IMR-90 (cell line): Measurements from ENCODE around the gene CDH16. TPM values are rescaled to one million over a fixed set of nuclear protein-coding genes. Genes with fewer than 3 reads are reported as not detected.

Experiments
- ATAC-seq: fragments of 200-7000 bp; cut with Tn5 transposase; 2 replicates; pipeline ENCODE4 v1.9.1; 2020; ENCODE audit warnings: low read depth, mild to moderate bottlenecking, moderate library complexity
- BruUV-seq: library from RNA; stranded (reverse); fragments of 400-500 nt; replicated peaks from 2 replicates; lab custom pipeline; 2021; lab: Mats Ljungman, UMichigan
- CTCF ChIA-PET: fragments of 300-600 bp; formaldehyde crosslinking; extraction: SDS; loops from one replicate; lab custom pipeline; 2021; ENCODE audit warnings: antibody characterized with exemption; lab: Yijun Ruan, JAX
- POLR2A ChIA-PET: fragments of 300-600 bp; sonication (Branson Sonifier 250); formaldehyde crosslinking; loops from one replicate; lab custom pipeline; 2022; ENCODE audit warnings: antibody characterized with exemption; ENCODE audit not compliant: unreplicated experiment; lab: Charles Lee
- DNase-seq: peaks from one replicate; pipeline ENCODE4 v3.0.0; 2013
- H2AFZ ChIP-seq: replicated peaks from 2 replicates; pipeline ENCODE3; 2013; ENCODE audit warnings: low read length, mild to moderate bottlenecking; ENCODE audit not compliant: poor library complexity
- H2AK5ac ChIP-seq: 2 replicates; pipeline ENCODE4 v1.6.1; 2013; ENCODE audit warnings: low read depth, low read length, inconsistent platforms
- H2AK9ac ChIP-seq: replicated peaks from 2 replicates; pipeline ENCODE3; 2013; ENCODE audit warnings: mild to moderate bottlenecking, low read depth, low read length, moderate library complexity; ENCODE audit not compliant: poor library complexity
- H2BK120ac ChIP-seq: 2 replicates; pipeline ENCODE4 v1.6.1; 2013; ENCODE audit warnings: low read depth, low read length, inconsistent platforms
- H2BK15ac ChIP-seq: 3 replicates; pipeline ENCODE4 v1.6.1; 2013; ENCODE audit warnings: low read depth, low read length, inconsistent platforms
- H2BK20ac ChIP-seq: 2 replicates; pipeline ENCODE4 v1.6.1; 2013; ENCODE audit warnings: low read depth, mild to moderate bottlenecking, inconsistent platforms, low read length, moderate library complexity
- H2BK5ac ChIP-seq: 2 replicates; pipeline ENCODE4 v1.6.1; 2013; ENCODE audit warnings: mild to moderate bottlenecking, low read depth, low read length, inconsistent platforms; ENCODE audit not compliant: poor library complexity, severe bottlenecking
- H3K14ac ChIP-seq: replicated peaks from 2 replicates; pipeline ENCODE4 v1.6.1; 2013; ENCODE audit warnings: low read depth, low read length, inconsistent platforms
- H3K18ac ChIP-seq: 2 replicates; pipeline ENCODE4 v1.6.1; 2013; ENCODE audit warnings: low read depth, low read length, control low read depth
- H3K23ac ChIP-seq: 2 replicates; pipeline ENCODE4 v1.6.1; 2013; ENCODE audit warnings: low read depth, low read length, inconsistent platforms
- H3K27ac ChIP-seq: 2 replicates; pipeline ENCODE4 v1.5.1; 2013; ENCODE audit warnings: mild to moderate bottlenecking, control low read depth, low read length; ENCODE audit not compliant: insufficient read depth
- H3K27me3 ChIP-seq: 2 replicates; pipeline ENCODE4 v1.6.1; 2013; ENCODE audit warnings: low read length; ENCODE audit not compliant: control insufficient read depth, insufficient read depth
- H3K36me3 ChIP-seq: 2 replicates; pipeline ENCODE4 v1.6.1; 2013; ENCODE audit warnings: low read length, mixed read lengths; ENCODE audit not compliant: control insufficient read depth, insufficient read depth
- H3K4ac ChIP-seq: 2 replicates; pipeline ENCODE4 v1.6.1; 2013; ENCODE audit warnings: low read depth, low read length, inconsistent platforms
- H3K4me1 ChIP-seq: 2 replicates; pipeline ENCODE4 v1.6.1; 2013; ENCODE audit warnings: low read length, mixed read lengths; ENCODE audit not compliant: control insufficient read depth, insufficient read depth
- H3K4me2 ChIP-seq: 2 replicates; pipeline ENCODE4 v1.6.1; 2013; ENCODE audit warnings: low read depth, mild to moderate bottlenecking, control low read depth, low read length, moderate library complexity
- H3K4me3 ChIP-seq: 2 replicates; pipeline ENCODE4 v1.5.1; 2013; ENCODE audit warnings: low read depth, mild to moderate bottlenecking, control low read depth, low read length, moderate library complexity; ENCODE audit not compliant: insufficient read depth
- H3K56ac ChIP-seq: 2 replicates; pipeline ENCODE4 v1.6.1; 2013; ENCODE audit warnings: low read length, inconsistent platforms; ENCODE audit not compliant: insufficient read depth; ENCODE audit errors: extremely low read depth
- H3K79me1 ChIP-seq, 2 experiments: 2 replicates each; pipeline ENCODE4 v1.6.1; 2013; ENCODE audit warnings: low read length in 2 of 2, inconsistent platforms in 1 of 2, low read depth in 1 of 2
- H3K9ac ChIP-seq: 2 replicates; pipeline ENCODE4 v1.6.1; 2013; ENCODE audit warnings: low read depth, low read length, control low read depth
- H3K9me1 ChIP-seq: 2 replicates; pipeline ENCODE4 v1.6.1; 2013; ENCODE audit warnings: low read length, inconsistent platforms; ENCODE audit not compliant: insufficient read depth
- H3K9me3 ChIP-seq: 2 replicates; pipeline ENCODE4 v1.6.1; 2013; ENCODE audit warnings: low read length; ENCODE audit not compliant: control insufficient read depth, insufficient read depth
- H4K20me1 ChIP-seq: 2 replicates; pipeline ENCODE4 v1.6.1; 2013; ENCODE audit warnings: low read length, inconsistent platforms; ENCODE audit not compliant: insufficient read depth
- H4K5ac ChIP-seq: 2 replicates; pipeline ENCODE4 v1.6.1; 2013; ENCODE audit warnings: mild to moderate bottlenecking, low read depth, low read length, control low read depth
- H4K8ac ChIP-seq, 2 experiments: 2 replicates each; pipeline ENCODE4 v1.6.1; 2013; ENCODE audit warnings: low read depth in 2 of 2, low read length in 2 of 2, control low read depth in 1 of 2, inconsistent platforms in 1 of 2
- H4K91ac ChIP-seq: 2 replicates; pipeline ENCODE4 v1.6.1; 2013; ENCODE audit warnings: low read depth, low read length, inconsistent platforms; ENCODE audit not compliant: insufficient read depth
- CEBPB ChIP-seq: IDR thresholded peaks from 2 replicates; pipeline ENCODE4 v1.6.1; 2012; ENCODE audit warnings: low read depth, low read length, improper control_type of control experiment
- CHD1 ChIP-seq: IDR thresholded peaks from 2 replicates; pipeline ENCODE4 v1.6.1; 2012; ENCODE audit warnings: low read depth, low read length, improper control_type of control experiment
- FOS ChIP-seq: fragments of 150-350 bp; IDR thresholded peaks from 2 replicates; pipeline ENCODE4 v1.6.1; 2016; ENCODE audit warnings: low read depth, low read length
- MAZ ChIP-seq: IDR thresholded peaks from 2 replicates; pipeline ENCODE4 v1.6.1; 2012; ENCODE audit warnings: low read depth, mild to moderate bottlenecking, low read length, improper control_type of control experiment, moderate library complexity, borderline replicate concordance
- NFE2L2 ChIP-seq: fragments of 150-350 bp; IDR thresholded peaks from 2 replicates; pipeline ENCODE4 v1.6.1; 2016; ENCODE audit warnings: low read depth, mild to moderate bottlenecking, low read length
- POLR2A ChIP-seq: IDR thresholded peaks from 2 replicates; pipeline ENCODE4 v1.6.1; 2012; ENCODE audit warnings: mild to moderate bottlenecking, low read depth, low read length
- RAD21 ChIP-seq: IDR thresholded peaks from 2 replicates; pipeline ENCODE4 v1.6.1; 2012; ENCODE audit warnings: low read length, improper control_type of control experiment
- SMC3 ChIP-seq: fragments of 150-350 bp; IDR thresholded peaks from 2 replicates; pipeline ENCODE4 v1.6.1; 2016; ENCODE audit warnings: low read depth, mild to moderate bottlenecking, antibody characterized with exemption, low read length, moderate library complexity
- WGBS, 2 experiments: methylation state at CpG; one replicate each; pipeline versions ENCODE4 v1.1.5 to v1.1.7; 2013; ENCODE audit warnings: missing lambda C conversion rate in 2 of 2; ENCODE audit not compliant: insufficient read length in 1 of 2; ENCODE audit errors: extremely low coverage in 2 of 2; 5-methylcytosine and 5-hydroxymethylcytosine counted together
- dilution Hi-C: fragments of 300-500 bp; cut with HindIII; formaldehyde crosslinking; loops from one replicate; pipeline ENCODE4 v1.14.3; 2018; ENCODE audit warnings: low sequenced_read_pairs; ENCODE audit not compliant: unreplicated experiment
- in situ Hi-C: fragments of 300-500 bp; cut with MboI; formaldehyde crosslinking; loops from 3 replicates; pipeline ENCODE4 v1.14.3; 2019; ENCODE audit warnings: low sequenced_read_pairs, inconsistent platforms, mixed read lengths
- intact Hi-C: fragments of 100-400 bp; cut with micrococcal nuclease; formaldehyde crosslinking; loops from 2 replicates; pipeline ENCODE4 v1.10.0; 2022
- polyA plus RNA-seq, 3 experiments: library from polyadenylated mRNA; depleted of rRNA; stranded (reverse); fragments of >200 nt; gene quantifications; 2 replicates each; pipeline ENCODE4 v1.2.3, GENCODE V29; 2012; ENCODE audit warnings: low replicate concordance in 1 of 3
- total RNA-seq: library from RNA; depleted of rRNA; stranded (reverse); fragments of >200 nt; gene quantifications from 2 replicates; pipeline ENCODE4 v1.2.3, GENCODE V29; 2012
- TF ChIP-seq, protein P1 (sequence below): fragments of 150-350 bp; IDR thresholded peaks from 2 replicates; pipeline ENCODE4 v1.6.1; 2016; ENCODE audit warnings: low read depth, mild to moderate bottlenecking, low read length, moderate library complexity, borderline replicate concordance
- TF ChIP-seq, protein P2 (sequence below): conservative IDR thresholded peaks from 2 replicates; pipeline ENCODE4 v1.5.1; 2012; ENCODE audit warnings: mild to moderate bottlenecking, low read depth, low read length, improper control_type of control experiment

Gene CDH16
- total and polyA plus RNA-seq, 2 of the 4 experiments (the other 2 are of a cell fraction), result not detected

DNA sequence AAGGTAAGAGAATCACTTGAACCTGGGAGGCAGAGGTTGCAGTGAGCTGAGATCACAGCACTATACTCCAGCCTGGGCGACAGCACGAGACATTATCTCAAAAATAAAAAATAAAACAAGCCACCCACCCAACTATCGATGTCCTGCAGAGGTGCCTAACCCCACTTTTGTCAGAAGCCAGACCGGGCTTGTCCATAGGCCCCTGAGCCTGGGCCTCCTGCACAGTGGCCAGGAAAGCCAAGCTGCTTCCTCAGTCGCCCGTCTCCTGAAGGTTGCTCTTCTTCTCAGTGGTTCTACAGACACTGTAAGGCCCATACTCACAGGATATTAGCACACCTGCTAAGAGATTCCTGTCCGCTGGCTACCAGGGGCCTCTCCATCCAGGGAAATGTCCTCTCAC, 27.9 kb upstream of the CDH16 start:
- Histone ChIP-seq H3K4me1 (peaks cover 6% of the 10 kb centered on the region), H3K9me3 (peaks cover 2% of the 10 kb centered on the region; the same call in 1 of the 2 replicates), H3K9me1 (no peaks in the 10 kb centered on the region), H2BK5ac (no peak overlapping the region), H2AK9ac (no peak overlapping the region), H4K20me1 (no peaks in the 10 kb centered on the region), H2BK15ac (no peak overlapping the region), H4K8ac (no peak overlapping the region), H3K4me2 (no peak overlapping the region), H3K27ac (no peak overlapping the region), H2AFZ (no peak overlapping the region), H3K27me3 (peaks cover 16% of the 10 kb centered on the region; the same call in 1 of the 2 replicates), H2BK20ac (no peak overlapping the region), H3K23ac (no peak overlapping the region), H3K36me3 (peaks cover 25% of the 10 kb centered on the region), H2AK5ac (no peak overlapping the region), H3K14ac (no peak overlapping the region), H3K9ac (no peak overlapping the region), H3K4ac (no peak overlapping the region), H4K91ac (no peak overlapping the region), H3K4me3 (no peak overlapping the region), H3K18ac (no peak overlapping the region), H3K56ac (no peak overlapping the region), H4K5ac (no peak overlapping the region), H3K79me1 (no peaks in the 10 kb centered on the region), H2BK120ac (no peak overlapping the region)
- intact Hi-C loops (no loop called here), in situ Hi-C loops (no loop called here), dilution Hi-C loops (no loop called here)
- no peak for DNase-seq
- no TSS peak for BruUV-seq
- TF ChIP-seq RAD21, result no peak
- TF ChIP-seq, protein P1, sequence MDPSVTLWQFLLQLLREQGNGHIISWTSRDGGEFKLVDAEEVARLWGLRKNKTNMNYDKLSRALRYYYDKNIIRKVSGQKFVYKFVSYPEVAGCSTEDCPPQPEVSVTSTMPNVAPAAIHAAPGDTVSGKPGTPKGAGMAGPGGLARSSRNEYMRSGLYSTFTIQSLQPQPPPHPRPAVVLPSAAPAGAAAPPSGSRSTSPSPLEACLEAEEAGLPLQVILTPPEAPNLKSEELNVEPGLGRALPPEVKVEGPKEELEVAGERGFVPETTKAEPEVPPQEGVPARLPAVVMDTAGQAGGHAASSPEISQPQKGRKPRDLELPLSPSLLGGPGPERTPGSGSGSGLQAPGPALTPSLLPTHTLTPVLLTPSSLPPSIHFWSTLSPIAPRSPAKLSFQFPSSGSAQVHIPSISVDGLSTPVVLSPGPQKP, result no peak
- no peak for TF ChIP-seq CHD1
- TF ChIP-seq SMC3, result no peak
- no peak for TF ChIP-seq CEBPB
- TF ChIP-seq MAZ, result no peak
- TF ChIP-seq FOS, result no peak
- no peak for TF ChIP-seq POLR2A
- TF ChIP-seq, protein P2, sequence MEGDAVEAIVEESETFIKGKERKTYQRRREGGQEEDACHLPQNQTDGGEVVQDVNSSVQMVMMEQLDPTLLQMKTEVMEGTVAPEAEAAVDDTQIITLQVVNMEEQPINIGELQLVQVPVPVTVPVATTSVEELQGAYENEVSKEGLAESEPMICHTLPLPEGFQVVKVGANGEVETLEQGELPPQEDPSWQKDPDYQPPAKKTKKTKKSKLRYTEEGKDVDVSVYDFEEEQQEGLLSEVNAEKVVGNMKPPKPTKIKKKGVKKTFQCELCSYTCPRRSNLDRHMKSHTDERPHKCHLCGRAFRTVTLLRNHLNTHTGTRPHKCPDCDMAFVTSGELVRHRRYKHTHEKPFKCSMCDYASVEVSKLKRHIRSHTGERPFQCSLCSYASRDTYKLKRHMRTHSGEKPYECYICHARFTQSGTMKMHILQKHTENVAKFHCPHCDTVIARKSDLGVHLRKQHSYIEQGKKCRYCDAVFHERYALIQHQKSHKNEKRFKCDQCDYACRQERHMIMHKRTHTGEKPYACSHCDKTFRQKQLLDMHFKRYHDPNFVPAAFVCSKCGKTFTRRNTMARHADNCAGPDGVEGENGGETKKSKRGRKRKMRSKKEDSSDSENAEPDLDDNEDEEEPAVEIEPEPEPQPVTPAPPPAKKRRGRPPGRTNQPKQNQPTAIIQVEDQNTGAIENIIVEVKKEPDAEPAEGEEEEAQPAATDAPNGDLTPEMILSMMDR, result no peak
- no peak for TF ChIP-seq NFE2L2
- ChIA-PET CTCF (no interaction called here), POLR2A (no interaction called here)
- no peak for ATAC-seq
- 87% methylated on average over 6 of the region's 7 CpGs; no CpG with 5 or more reads in 1 of the 2 experiments for WGBS, 2 experiments
